GM23248 (cell line): ENCODE data around the gene ZNF358.

Experiments used
- EZH2 ChIP-seq: fragments of 200-600 bp; sonication (generic); IDR thresholded peaks from 2 replicates; pipeline ENCODE4 v1.6.1; 2018; ENCODE audit warnings: antibody characterized with exemption, mild to moderate bottlenecking; ENCODE audit not compliant: insufficient read depth, poor library complexity, severe bottlenecking
- EZH2phosphoT487 ChIP-seq: fragments of 200-600 bp; sonication (generic); IDR thresholded peaks from 2 replicates; pipeline ENCODE4 v1.6.1; 2018; ENCODE audit warnings: antibody characterized with exemption, moderate library complexity, mild to moderate bottlenecking, low read depth; ENCODE audit not compliant: insufficient read depth

- TF ChIP-seq EZH2phosphoT487 (no peak), EZH2 (no peak)
These were observed 13.9 kb downstream of the ZNF358 start for GRCh38 chr19:7529610-7530490.
